GM21619 (cell line): ENCODE results near the gene RGS6.

Experiments used
- ATAC-seq: cut with Tn5 transposase; IDR thresholded peaks from one replicate; pipeline ENCODE4 v1.9.1; 2021; ENCODE audit not compliant: unreplicated experiment

RGS6 gene

DNA sequence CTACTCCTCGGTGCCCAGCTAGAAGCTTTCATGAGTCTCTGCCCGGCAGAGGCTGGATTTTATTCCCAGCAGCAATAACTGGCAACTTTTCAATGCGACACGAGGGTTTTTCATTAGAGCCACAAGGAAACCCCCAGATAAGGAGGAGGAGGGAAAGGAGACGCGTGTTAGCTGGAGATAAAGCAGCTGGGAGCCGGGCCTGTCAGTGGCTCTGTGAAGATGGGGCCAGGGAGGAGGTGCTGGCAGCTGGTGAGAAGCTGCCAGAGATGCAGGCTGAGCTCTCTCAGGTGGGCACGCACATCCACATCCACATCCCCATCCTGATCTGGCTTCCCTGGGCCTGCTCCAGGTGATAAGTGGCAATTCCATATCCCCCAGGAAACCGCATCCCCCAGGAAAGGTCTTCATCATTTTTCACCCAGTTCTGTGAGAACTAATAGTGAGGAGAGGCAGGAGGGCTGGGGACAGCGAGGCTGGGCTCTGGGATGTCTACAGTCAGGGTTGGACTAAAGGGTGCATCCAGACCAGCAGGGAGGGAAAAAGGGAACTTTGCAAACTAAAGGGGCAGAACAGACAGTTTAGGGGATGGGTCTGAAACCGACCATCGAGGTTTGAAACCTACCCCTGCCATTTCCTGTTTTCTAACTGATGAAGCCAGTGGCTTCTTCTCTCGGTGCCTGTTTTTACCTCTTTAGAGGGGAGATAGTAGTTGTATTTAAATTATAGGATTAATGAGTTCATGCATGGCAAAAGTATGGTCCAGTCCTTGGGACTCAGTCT is 548.4 kb downstream of the RGS6 start:
- ATAC-seq = no peak

DNA sequence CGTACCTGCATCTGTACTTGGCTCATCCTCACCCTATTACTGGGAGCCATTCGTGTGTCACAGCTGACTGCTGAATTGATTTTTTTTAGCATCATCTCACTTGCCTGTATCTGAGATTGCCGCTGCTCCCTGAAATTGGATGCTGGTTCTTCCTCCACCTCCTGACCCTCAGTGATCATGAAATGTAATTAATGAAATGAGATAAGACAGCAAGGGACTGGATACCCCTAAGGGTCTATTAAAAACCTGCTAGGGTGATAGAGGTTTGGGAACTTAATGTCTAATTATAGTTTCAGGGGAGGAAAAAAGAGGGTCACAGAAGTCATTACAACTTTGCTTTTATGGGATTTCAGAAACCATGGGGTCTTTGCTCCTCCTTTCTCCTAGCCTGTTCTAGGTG is 551.1 kb downstream of the RGS6 start:
- no peak for ATAC-seq

DNA sequence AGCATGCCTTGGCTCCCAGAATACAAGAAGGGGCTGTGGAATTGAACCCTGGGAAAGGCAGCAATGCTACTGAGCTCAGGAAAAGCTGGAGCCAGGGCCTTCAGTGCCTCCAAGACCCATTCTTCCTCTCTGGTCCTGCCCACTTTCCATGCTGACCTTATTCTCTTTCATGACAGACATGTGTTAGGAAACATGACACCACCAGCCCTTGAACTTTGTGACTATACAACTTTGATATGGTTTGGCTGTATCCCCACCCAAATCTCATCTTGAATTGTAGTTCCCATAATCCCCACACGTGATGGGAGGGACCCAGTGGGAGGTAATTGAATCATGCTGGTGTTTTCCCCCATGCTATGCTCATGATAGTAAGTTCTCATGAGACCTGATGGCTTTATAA is 553.5 kb downstream of the RGS6 start:
- no peak for ATAC-seq

DNA sequence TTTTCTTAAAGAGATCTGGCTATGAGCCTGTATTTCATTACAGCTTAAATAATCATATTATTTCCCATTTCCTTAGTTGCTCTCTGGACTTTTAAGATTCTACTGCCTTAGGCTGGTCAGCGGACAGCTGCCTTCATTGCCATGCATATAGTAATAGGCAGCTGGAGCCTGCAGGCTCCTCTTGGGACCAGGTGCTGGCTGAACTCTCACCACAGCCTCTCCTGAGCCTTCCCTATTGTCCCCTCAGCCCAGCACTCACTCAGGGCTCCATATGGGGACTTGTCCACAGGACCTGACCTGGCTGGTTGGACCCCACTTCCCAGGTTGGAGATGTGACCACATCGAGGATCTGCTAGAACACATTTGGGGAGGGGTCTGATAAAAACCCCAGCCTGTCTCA is 556.3 kb downstream of the RGS6 start:
- ATAC-seq = no peak

DNA sequence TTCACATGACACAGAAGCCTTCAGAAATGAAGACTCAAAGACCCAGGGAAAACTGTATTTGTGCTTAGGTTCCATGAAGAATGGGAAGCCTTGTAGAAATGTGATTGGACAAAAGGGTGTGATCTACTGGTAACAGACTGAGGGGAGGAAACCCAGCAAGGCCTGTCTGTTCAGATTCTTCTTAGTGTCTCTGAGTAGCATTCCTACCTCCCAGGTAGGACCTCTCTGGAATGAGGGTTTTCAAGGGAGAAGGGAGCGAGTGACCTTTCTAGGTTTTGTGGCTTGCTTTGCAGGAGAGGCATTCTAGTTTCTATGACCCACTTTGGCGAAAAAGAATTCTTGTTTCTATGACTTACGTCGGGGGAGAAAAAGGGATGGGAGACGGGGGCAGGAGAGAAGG is 560.0 kb downstream of the RGS6 start:
- no peak for ATAC-seq

DNA sequence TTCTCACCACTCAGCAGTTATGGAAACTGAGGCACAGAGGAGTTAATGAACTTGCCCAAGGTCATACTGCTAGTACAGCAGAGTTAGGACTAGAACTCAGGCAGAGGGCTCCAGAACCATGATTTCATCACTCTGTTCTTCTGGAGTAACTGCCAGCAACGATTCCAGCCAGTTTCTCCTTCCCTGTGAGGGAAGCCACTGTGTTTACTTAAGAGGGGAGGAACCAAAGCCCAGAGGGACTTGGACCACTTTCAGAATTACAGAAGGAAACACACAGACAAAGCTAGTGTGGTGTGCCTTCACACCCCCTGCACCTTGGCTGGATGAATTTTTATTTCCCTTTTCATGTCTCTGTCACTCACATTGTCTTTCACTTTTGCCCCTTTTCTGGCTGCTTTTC is 563.4 kb downstream of the RGS6 start:
- ATAC-seq = no peak

DNA sequence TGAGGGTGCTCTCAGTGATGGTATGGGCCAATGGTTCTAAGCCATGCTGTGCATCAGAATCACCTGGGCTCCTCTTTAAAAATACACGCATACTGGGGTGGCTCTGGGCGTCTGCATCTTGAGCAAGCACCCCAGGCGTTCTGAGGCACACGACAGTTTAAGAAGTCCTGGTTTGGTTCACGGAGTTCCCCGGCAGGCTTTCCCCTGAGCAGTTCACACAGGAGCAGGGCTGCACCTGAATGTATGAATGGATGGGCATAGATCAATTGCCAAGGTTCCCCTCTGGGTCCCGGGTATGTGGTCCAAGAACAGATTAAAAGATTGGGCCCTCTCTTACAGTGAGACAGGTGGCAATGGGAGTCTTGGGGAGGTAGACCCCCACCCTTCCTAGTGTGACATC is 566.4 kb downstream of the RGS6 start:
- no peak for ATAC-seq

DNA sequence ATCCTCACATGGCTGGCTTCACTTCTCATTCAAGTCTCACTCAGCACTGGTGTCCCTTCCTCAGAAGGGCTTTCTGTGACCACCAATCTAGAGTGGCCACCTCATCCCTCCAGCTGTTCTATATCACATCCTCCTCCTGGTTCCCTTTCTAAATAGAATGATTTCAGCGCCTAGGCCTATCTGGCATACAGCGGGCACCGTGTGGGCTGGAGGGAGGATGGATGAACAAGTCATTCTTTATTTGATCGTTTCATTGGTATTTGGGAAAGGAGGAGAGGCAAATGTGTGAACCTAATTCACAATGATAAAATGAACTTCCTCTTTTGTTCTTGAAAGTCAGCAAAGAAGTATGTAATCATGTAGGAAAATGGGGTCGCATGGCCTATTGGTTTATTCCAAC is 567.5 kb downstream of the RGS6 start:
- ATAC-seq = no peak

DNA sequence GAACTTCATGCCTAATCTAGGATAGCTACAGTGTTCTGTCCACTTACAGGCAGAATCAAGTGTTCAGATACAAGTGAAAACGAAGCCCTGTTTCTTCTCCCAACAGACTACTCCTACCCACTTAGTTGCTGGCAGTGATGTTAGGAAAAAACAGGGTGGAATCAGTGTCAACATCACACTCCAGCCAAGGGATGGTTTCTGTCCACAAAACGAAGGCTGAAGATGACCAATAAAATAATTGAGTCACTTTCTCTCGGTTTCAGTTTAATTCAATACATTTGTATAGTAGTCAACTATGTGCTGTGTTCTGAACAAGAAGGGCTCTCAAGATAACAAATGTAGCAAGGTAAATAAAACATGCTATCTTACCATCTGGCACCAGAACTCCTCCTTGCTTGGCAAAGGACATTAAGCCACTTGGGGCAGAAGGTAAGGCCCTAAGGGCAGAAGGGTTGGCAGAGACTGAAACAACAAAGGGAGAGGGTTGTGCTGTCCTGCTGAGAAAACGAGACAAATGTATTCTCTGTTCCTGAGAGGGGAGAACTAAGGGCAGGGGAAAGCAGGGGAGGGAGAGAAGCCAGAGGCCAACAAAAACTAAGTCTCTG is 568.1 kb downstream of the RGS6 start:
- ATAC-seq = no peak

DNA sequence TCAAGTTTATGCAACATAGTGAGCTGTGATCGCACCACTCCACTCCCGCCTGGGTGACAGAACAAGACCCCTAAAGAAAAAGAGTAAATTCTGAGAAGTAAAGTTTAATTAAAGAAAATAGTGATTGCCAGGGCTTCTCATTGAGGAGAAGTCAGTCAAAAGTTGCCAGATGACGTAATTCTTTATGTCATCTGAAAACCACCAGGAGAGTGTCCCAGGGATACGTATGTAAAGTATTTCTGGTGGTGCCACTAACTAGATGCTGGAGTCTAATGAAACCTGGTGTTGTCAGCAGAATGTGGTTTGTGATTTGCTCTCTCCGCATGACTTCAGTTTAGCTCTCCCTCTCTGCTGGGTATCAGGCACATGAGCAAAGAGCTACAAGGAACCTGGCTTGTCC is 569.2 kb downstream of the RGS6 start:
- ATAC-seq = no peak

DNA sequence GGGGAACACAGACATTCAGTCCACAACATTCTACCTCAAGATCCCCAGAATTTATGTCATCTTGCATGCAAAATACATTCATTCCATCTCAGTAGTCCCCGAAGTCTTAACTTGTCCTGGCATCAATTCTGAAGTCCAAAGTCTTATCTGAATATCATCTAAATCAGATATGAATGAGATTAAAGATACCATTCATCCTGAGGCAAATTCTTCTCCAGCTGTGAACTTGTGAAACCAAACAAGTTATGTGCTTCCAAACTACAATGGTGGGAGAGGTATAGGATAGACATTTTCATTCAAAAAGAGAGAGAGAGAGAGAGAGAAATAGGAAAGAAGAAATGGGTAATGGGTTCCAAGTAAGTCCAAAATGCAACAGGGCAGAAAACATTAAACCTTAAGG is 571.0 kb downstream of the RGS6 start:
- no peak for ATAC-seq

DNA sequence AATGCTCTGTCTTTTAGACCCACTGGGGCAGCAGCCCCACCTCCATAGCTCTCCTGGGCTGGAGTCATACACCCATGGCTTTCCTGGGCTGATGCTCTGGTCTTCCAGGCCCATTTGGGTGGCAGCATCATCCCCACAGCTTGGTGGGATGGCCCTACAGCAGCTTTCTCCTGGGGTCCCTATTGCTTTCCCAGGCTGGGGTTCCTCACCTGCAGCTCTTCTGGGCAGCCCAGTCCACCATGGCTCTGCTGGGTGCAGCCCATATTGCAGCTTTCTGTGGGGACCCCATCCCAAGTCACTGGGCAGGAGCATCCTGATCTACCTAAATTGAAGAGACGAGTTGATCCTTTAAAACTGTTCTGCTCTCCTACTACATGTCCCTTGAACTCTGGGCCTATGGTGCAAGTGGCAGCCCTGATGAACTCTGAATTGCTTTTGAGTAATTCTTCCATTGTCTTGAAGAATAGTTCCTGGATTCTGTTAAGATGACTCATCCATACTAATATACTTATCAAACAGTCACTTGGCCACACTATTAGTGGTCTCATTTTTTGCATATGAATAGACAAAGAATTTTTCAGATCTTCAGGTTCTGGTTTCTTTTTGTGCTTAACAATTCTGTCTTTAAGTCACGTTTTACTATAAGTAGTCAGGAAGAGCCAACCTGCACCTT is 571.6 kb downstream of the RGS6 start:
- ATAC-seq = no peak

DNA sequence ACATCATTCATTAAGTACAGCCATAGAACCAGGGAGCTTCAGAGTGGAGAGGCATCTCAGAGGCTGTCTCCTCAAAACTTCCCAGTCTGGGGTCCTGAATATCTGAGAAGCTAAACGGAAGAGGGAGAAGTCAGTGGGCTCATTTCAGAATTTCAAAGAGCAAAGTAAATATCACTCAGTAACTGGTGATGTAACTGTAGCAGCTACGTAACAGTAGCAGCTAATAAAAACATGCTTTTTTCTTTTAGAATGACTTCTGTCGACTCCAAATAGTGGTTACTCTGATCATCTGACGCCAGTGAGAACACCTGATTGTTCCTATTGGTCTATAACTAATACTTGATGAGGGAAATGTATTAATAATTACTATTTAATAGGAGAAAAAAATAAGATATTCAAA is 578.3 kb downstream of the RGS6 start:
- no peak for ATAC-seq

DNA sequence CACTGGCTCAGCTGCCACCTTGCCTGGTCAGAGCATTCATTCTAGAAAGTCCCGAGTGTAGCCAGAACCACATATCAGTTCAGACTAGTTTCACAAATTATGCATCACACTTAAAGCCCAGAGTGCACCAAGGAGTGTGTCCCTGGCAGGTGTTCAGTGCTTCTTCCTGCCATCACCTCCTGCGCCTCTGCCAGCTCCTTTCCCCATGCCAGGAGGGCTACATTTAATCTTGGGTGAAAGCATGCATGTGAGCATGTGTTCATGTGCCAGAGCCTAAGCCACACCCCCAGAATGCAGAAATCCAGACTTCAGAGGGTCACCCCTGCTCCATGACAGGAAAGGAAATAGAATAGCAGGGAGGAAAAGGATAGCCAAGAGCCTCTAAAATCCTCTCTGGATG is 580.1 kb downstream of the RGS6 start:
- ATAC-seq = no peak

DNA sequence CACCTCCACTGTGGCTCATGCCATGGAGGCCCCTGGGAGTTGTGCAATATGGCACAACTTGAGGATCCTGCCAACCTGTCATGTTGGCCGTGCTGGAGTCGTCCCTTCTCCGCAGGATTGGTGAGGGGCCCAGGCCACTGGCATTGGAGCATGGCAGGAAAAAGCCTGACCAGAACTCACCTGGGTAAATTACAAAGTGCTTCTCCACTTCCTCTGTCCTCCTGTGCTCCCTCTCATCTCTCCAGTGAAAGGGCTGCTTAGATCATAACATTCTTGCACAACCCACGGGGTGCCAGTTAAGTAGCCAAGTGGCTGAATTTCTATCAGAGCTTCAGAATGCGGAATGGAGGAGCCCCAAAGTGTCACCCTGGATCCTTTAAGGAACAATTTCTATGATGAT is 580.7 kb downstream of the RGS6 start:
- no peak for ATAC-seq

DNA sequence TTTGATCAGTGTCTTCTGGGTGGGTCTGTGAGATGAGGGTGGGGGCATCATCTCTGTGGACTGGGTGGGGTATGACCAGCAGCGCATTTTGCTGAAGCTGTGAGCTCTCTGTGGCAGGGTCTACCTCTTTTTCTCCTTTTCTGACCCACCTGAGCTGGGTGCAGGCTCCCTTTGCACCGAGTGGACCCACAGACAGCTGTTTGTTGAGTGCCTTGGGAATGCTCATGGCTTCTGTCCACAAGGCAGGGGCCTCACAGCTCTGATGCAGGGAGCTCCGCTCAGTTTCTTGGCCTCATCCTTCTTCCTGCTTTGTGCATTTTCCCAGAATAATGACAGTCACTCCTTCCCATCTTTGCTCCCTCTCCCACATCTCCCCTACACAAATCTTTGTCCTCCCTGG is 581.1 kb downstream of the RGS6 start:
- ATAC-seq = no peak

DNA sequence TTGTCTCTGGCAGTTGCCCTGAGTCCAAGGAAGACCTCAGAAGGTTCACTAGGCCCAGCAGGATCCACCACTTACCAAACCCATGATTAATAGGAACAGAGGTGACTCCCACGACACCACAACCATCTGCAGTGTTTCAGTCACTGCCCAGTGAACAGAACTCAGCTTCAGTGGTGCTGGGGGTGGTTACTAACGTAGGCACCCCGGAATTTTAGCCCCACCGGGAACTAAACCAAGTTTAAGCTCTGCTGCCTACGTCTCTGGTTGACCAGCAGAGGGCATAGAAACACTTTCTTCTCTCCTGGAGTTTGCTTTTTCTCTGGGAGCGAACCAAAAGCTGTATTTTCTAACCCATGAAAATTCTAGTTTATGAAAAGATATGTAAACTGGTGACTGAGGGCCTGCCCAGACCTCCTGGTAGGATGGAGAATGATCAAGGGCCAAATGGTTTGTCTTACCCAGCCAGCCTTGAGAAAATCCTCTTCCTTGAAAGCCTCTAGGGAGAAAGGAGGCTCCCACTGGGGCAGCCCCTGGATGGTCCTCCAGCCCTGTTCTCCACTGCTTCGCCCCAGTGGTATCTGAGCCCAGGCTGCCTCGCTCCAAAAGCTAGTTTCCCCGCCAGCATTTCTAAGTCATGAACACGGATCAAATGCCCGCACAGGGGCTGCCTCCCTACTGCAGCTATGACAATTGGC is 581.9 kb downstream of the RGS6 start:
- ATAC-seq = no peak

DNA sequence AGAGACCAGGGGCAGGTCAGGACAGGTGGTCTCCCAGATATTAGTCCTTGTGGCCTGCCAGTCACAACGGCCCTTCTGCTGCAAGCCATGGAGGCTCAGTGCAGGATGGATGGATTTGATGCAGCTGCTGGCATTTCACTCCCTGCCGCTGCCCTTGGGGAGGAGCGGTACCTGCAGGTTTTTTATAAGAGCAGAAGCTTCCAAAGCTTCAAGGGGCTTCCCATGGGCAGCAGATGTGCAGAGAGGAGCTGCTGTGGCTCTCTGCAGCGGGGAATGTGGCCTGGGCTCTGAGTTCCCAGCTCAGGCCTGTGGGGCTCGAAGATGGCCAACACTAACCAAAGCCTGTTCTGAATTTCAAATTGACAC is 582.4 kb downstream of the RGS6 start:
- no peak for ATAC-seq

DNA sequence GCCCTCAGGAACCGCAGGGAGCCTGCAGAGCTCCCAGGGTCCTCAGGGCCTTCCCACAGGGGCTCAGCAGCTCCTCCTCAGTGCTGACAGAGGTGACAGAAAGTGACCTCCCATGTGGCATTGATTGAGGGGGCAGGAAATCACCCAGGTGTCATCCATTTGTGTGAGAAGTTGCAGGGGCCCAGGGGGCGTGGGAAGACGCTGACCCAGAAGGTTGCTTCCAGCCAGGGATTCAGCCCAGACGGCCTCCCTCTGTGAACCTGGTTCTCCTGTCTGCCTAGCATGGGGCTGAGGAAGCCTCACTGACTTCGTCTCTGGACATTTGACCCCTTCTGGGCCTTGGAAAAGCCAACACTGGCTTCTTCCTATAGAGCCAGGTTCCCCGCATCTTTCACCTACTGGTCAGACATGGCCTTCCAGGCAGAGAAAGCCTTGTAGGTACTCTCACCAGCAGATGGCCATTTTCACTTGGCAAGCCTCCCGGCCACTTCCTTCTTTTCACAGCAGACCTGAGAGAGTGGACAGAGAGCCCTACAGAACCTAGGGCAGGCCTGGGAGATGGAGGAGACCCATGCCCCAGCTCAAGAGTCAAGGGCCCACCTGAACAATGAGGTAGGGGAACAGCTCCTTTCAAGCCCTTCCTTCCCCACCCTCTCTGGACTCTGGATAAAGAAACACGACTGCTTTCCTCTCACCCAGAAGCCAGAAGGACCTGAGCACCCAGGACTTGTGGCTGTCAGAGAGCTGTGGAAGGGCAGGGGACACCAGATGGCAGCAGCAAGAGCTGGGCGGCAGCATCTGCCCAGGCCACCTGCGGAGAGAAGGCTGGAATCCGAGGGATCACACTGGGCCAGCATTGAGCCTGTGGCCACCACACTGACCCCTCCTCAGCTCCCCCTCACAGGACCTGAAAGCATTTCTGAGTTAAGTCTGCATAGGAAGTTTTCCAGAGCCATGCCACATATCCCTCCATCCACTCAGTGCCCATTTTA is 583.8 kb downstream of the RGS6 start:
- ATAC-seq = no peak

DNA sequence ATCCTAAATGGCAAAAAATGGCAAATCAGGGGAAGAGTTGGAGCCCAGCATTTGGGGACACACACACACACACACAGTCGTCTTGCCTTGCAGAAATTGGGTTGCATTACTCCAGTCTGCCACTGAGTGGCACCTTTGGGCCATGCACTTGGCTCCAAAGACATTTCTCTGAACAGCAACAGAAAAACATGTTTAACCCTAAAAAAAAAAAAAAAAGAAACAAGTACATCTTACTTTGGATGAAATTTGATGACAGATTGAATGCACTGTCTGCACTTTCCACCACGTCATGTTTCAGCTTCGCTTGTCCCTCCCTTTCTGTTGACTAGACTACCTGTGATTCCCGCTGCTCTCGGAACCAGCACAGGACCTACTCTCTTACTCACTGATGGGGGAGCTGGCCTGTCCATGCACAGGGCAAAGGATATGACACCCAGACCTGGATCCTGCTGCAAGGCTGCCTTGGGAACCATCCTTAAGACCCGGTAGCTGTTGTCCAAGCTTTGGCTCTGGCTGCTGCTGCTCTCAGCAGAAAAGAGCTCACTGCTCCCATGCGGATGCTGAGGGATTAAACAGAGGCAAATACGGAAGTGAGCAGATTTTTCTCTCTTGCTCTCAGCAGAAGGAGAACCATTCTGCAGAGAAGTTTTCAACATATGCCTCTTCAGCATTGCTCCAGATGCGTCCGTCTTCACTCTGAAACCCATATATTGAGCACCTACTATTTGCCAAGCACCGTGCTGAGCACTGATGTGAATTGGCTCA is 584.9 kb downstream of the RGS6 start:
- no peak for ATAC-seq
